ENCODE results near the gene PLET1.

PLET1 gene, protein sequence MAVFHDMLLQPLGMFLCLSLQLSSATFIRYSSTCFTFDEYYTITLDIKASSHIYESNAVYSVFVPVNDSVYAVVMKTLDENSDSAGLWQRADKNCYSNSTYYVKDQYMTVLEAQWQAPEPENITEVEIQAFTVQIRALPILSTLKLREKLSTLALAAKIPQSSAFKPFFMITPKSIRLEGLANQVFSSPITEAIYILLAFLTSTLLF

DNA sequence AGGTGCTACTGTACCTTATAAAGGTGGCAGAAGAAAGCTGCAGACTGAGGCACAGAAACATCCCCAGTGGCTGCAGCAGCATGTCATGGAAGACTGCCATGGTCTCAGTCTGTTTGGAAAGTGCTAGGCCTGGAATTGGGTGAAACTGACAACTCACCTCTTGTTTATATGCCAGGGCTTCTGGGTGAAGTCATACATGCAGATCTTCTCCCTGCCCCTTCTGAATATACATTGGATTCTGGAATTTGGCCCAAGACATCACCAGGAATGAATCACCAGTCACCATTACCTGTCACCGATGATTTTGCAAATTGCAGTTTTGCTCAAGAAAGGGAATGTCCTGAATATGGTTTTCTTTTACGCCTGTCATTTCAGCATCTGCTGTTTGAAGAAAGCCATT lies at the start of gene PLET1:
PLET1 (minus strand) TSS at position 371 of the 400 bp plus-strand sequence; CDS start at position 100, 271 bp downstream.
- DNase-seq, result no peak

GRCh38 chr11:112310419-112310818 lies 49.8 kb upstream of the PLET1 start:
- no peak for DNase-seq

GRCh38 chr11:112308651-112309050 lies 48.0 kb upstream of the PLET1 start:
- no peak for DNase-seq

GRCh38 chr11:112307616-112308015 lies 47.0 kb upstream of the PLET1 start:
- no peak for DNase-seq

- no peak for DNase-seq
Observed at GRCh38 chr11:112306230-112306629, 45.6 kb upstream of the PLET1 start.

DNA sequence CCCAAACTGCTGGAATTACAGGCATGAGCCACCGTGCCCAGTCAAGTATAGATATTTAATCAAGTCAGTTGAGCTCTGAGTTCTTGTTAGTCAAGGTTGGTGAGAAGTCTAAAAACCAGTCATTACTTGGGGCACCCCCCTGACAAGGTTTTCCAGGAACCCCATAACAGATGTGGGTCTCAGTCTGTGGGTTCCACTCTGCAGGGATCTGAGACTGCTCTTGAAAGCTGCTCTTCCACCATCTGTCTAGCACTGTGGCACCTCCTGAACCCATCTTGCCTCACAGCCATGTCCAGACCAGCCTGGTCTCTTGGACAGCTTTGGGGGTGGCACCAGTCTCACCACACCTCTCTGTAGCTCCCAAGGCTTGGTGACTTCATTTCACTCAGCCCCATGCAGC lies 44.3 kb upstream of the PLET1 start:
- DNase-seq, result no peak

GRCh38 chr11:112303616-112304015 lies 43.0 kb upstream of the PLET1 start:
- no peak for DNase-seq

- no peak for DNase-seq
Observed at GRCh38 chr11:112302226-112302868, 41.7 kb upstream of the PLET1 start.

DNA sequence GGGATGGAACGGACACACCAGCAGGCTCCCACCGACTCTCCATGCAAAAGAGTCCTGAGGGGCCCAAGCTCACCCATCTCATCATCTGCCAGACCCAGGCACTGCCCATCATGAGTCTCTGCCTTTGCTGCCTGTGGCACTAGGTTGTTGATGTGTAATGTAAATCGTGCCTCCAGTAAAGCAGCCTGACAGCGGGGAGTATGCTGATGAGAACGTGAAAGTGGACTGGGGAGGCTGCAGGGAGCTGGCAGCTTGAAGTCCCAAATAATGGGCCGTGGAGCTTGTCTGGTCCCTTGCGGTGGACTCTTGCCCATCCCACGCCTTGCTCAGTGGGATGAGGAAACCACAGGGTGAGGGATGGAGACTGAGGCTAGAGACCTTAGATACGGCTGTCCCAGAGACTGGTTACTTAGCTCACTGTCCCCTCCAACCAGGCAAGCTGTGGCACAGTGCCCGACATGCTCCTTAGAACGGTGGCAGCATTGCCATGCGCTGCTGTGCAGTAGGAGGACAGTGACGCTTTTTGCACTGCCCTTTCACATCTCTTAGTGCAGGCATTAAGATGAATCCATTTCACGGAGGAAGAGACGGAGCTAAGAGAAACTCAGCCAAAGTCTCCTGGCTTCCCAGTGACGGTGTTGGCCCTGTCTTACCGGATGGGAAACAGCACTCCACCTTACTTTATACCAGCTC lies 39.6 kb upstream of the PLET1 start:
- no peak for DNase-seq

DNA sequence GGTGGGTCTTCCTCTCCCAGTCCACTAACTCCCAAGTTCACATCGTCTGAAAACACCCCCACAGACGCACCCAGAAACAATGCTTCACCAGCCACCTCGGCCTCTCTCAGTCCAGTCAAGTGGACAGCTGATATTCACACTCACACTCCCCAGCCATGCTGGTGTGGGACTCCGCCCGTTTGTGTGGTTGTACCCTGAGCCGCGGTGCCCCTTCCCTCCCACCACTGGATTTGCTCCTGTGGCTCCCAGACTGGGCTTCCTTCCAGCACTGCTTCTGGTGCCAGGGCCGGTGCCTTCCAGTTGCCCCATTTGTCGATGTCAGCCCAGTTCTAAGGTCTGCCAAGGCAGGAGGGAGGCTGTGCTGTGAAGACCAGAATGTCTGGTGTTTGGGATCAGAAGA lies 37.9 kb upstream of the PLET1 start:
- no peak for DNase-seq

DNA sequence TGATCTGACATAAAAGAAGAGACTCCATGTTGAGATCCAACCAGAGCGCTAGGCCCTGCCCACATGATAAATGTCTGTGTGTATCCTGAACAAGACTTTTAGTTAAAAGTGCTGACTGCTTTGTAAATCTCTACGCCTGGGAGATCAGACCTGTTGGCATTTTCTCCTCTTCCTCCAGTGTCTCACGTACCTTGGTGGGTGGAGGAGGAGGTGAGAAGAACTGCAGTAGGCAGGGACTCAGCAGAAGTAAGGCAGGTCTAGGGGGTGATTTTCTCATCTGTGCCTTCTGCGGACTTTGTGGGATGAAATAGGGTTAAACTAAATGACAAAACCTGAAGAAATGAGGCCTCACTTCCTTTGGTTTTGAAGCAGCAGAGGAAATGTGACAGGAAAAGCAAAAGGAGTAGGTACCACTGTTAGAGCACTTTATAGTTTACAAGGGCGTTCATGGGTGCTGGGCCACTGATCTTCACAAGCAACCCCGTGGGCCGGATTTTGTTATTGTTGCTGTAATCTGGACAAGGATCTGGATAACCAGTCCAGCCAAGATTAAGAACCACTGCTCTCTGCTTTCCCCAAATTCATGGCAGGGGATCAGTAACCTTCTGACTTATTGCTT lies 36.7 kb upstream of the PLET1 start:
- no peak for DNase-seq

GRCh38 chr11:112296044-112296443 lies 35.4 kb upstream of the PLET1 start:
- DNase-seq, result no peak

DNA sequence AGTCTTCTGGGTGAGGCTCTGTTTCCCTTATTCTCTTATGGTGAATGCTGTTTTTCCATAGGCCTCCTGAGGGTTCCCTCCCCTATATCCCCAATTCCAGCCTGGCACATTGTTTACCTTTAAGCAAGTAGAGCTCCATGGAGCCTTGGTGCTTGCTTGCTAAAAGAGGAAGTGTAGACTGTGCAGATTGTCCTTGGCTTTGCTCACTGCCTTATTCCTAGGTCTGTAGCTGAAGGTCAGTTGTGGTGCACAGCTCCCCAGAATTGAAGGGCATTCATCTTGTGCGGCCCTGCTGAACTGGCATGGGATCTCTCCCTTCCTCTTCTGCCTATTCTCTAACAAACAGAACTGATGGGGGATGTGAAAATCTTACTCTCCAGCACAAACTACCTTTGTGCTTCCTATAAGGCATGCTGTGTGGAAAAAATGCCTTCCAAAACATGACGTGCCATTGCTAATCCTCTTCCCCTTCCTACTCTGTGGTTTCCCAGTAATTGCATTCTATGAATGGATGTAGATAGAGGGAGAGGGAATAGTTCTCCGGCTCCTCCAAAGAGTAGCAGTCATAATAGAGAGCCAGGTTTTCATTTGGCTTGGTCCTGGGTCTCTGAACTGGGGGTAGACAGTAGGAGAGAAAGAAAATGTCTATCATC lies 34.2 kb upstream of the PLET1 start:
- no peak for DNase-seq

DNA sequence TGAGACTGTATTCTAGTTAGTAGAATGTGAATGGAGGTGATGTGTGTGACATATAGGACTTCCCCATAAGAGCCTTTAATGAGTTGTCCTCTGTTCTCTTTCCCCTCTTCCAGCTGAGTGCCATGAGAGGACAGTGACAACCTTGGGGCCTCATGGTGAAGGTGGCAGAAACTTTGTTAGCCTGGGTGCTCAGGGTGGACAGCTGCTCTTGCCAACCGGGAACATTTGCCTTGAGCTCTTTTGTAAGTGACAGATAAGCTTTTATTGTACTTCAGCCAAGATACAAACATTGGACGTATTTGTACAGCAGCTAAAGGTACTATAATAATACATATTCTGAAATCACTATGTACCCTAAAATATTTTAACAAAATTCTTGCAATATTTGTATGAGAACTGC lies 33.0 kb upstream of the PLET1 start:
- no peak for DNase-seq

DNA sequence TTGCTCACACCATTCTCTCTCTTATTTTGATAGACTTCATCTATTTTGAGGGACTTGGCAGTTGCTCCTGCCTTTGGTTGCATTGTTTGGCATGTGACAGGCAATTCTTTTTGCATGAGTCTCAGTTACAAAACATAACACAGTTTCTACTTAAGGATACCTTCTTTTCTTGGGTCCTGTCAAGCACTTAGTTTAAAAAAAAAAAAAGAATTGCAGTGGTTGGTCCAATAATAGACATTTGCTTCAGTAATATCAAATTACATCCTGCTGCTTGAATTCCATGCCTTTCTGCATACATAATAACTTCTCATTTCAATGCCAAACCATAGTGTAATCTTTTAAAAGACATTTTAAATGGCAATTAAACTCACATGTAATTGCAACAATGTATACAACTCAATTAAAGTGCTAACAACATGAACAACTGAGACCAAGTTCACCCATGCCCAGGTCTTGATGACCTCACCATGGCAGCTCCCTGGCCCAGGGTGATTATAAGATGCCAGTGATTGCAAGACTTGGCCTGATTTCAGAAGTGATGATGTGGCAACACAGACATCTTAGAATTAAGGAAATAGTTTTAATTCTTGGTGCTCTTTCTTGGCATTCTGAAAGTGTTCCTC lies 32.2 kb upstream of the PLET1 start:
- no peak for DNase-seq

- no peak for DNase-seq
Observed at GRCh38 chr11:112292188-112292587, 31.5 kb upstream of the PLET1 start.

- no peak for DNase-seq
Observed at GRCh38 chr11:112291191-112291590, 30.5 kb upstream of the PLET1 start.

DNA sequence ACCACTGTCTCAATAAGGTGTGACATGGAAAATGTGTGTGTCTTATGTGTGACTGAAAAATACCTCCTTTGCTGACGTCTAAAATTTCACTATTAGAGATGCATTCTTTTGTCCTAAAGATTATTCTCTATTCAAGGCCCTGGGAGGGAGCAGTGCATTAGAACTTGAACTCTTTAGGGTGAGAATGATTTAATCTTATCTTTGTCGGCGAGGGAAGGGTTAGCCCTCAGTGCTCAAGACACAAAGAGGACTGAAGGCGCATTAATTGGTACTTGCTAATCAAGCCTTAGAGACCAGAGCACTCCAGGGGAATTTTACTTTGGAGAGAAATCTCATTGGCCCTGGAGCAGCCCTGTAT lies 29.8 kb upstream of the PLET1 start:
- no peak for DNase-seq

- DNase-seq, result peak; percentile 72
Observed at GRCh38 chr11:112289588-112290492, 29.2 kb upstream of the PLET1 start.

- DNase-seq, result no peak
Observed at GRCh38 chr11:112288021-112288420, 27.4 kb upstream of the PLET1 start.

DNA sequence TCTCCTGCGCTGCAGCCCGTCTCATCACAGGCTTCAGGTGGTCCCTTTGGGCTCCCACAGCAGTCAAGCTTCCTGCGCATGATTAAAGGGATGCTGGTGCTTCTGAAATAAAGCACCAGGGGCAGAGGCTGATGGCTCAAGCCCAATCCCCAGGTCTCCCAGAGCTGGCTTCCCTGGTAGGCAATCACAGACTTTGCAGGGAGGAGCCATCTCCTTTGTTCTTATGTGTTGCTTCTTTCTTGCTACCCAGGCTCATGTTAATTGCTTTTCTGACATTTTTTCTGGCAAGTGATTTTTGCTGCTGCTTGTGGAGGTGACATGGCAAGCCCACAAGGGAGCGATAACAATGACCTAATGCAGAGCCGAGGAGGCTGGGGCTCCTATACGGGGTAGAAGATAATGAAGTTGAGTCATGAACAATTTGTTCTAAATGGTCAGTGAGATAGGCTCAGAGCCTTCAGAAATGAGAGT lies 25.2 kb upstream of the PLET1 start:
- DNase-seq, result no peak

GRCh38 chr11:112281726-112282125 lies 21.1 kb upstream of the PLET1 start:
- no peak for DNase-seq

Data from CD4-positive, alpha-beta T cell treated with Interleukin-4 for 4 hours (primary cell).